ENCODE measurements around the gene RGS6.

DNA sequence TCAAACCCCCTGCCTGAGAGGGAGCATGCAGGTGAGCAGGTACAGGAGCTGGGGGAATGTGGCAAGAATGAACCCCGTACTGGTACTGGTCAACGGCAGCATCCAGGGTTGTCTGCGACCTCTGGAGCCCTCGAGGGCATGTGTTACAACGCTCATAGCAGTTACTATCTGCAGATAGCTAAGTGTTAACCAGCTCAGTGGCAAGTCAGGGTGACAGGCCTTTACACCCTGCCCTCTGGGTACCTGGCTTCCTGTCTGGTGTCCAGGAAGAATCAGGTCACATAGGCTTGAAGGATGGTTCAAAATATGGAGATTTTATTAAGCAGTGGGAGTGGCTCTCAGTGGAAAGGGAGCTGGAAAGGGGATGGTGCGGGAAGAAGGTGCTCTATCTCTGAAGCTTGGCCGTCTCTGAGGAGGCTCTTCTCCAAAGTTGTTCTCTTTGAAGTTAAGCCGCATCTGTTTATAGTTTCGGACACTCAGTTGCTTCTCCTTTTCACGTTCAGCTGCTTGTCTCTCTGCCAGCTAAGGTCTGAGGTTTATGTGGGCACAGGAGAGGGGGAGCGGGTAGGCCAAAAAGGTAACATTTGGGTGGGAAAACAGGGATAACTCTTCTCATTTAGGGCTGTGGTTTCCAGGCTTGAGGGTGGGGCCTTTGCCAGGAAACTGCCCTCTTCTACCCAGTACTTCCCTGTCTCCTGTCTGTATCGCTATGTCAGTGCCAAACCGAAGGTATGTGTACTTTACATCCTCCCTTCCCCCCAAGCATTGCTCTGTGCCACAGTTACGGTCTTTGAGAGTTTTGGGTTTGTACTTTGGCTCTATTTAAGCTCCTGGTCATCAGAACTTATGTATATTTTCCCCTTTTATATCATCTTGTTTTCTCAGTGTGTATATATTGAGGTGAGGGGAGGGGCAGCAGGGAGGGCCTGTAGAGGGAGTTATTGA is 305.8 kb downstream of the RGS6 start:
- TF ChIP-seq, protein P1, sequence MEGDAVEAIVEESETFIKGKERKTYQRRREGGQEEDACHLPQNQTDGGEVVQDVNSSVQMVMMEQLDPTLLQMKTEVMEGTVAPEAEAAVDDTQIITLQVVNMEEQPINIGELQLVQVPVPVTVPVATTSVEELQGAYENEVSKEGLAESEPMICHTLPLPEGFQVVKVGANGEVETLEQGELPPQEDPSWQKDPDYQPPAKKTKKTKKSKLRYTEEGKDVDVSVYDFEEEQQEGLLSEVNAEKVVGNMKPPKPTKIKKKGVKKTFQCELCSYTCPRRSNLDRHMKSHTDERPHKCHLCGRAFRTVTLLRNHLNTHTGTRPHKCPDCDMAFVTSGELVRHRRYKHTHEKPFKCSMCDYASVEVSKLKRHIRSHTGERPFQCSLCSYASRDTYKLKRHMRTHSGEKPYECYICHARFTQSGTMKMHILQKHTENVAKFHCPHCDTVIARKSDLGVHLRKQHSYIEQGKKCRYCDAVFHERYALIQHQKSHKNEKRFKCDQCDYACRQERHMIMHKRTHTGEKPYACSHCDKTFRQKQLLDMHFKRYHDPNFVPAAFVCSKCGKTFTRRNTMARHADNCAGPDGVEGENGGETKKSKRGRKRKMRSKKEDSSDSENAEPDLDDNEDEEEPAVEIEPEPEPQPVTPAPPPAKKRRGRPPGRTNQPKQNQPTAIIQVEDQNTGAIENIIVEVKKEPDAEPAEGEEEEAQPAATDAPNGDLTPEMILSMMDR (IDR thresholded peaks at IDR 0.05): no peak
- no peak for TF ChIP-seq POLR2A (IDR thresholded peaks at IDR 0.05)

All from thyroid gland (tissue), 4 donors.